H9 (cell line): ENCODE results near the gene TAF1C. TPM values are rescaled to one million over a fixed set of nuclear protein-coding genes. Genes with fewer than 3 reads are reported as not detected.

ENCODE experiments used
- DNase-seq: peaks from one replicate; pipeline ENCODE4 v3.0.0-alpha.2; 2017
- H2AFZ ChIP-seq: one replicate; pipeline ENCODE4 v1.6.1; 2013; ENCODE audit warnings: mild to moderate bottlenecking, low read length, control low read depth, moderate library complexity
- H2AK5ac ChIP-seq: 2 replicates; pipeline ENCODE4 v1.6.1; 2013; ENCODE audit warnings: low read length, control low read depth, mixed read lengths; ENCODE audit not compliant: insufficient read length
- H2BK120ac ChIP-seq: one replicate; pipeline ENCODE4 v1.6.1; 2013; ENCODE audit warnings: low read depth, mild to moderate bottlenecking, low read length, control low read depth, inconsistent platforms; ENCODE audit not compliant: poor library complexity, severe bottlenecking
- H2BK12ac ChIP-seq: 2 replicates; pipeline ENCODE4 v1.6.1; 2013; ENCODE audit warnings: low read length, control low read depth, mixed read lengths, low read depth; ENCODE audit not compliant: insufficient read length
- H2BK15ac ChIP-seq: 2 replicates; pipeline ENCODE4 v1.6.1; 2013; ENCODE audit warnings: low read depth, low read length, control low read depth
- H2BK20ac ChIP-seq: one replicate; pipeline ENCODE4 v1.6.1; 2013; ENCODE audit warnings: low read depth, mild to moderate bottlenecking, low read length, control low read depth, inconsistent platforms; ENCODE audit not compliant: poor library complexity, severe bottlenecking
- H2BK5ac ChIP-seq: 2 replicates; pipeline ENCODE4 v1.6.1; 2013; ENCODE audit warnings: low read length, control low read depth, mixed read lengths; ENCODE audit not compliant: insufficient read length
- H3K14ac ChIP-seq: 2 replicates; pipeline ENCODE4 v1.6.1; 2013; ENCODE audit warnings: low read length, control low read depth; ENCODE audit not compliant: insufficient read depth
- H3K18ac ChIP-seq: 2 replicates; pipeline ENCODE4 v1.6.1; 2013; ENCODE audit warnings: low read depth, mild to moderate bottlenecking, mixed read lengths, low read length, control low read depth; ENCODE audit not compliant: insufficient read length
- H3K23ac ChIP-seq: 2 replicates; pipeline ENCODE4 v1.6.1; 2013; ENCODE audit warnings: low read length, control low read depth, mixed read lengths, low read depth; ENCODE audit not compliant: insufficient read length
- H3K23me2 ChIP-seq: 2 replicates; pipeline ENCODE4 v1.6.1; 2013; ENCODE audit warnings: low read depth, mild to moderate bottlenecking, mixed read lengths, low read length, control low read depth; ENCODE audit not compliant: insufficient read length, poor library complexity, severe bottlenecking
- H3K27ac ChIP-seq: 2 replicates; pipeline ENCODE4 v1.5.1; 2013; ENCODE audit warnings: low read length, control low read depth, mixed read lengths, low read depth; ENCODE audit not compliant: insufficient read length
- H3K27me3 ChIP-seq: 2 replicates; pipeline ENCODE4 v1.6.1; 2013; ENCODE audit warnings: low read length, control low read depth, inconsistent platforms; ENCODE audit not compliant: insufficient read depth
- H3K4ac ChIP-seq: 2 replicates; pipeline ENCODE4 v1.6.1; 2013; ENCODE audit warnings: low read depth, mild to moderate bottlenecking, control low read depth, inconsistent platforms, low read length, moderate library complexity
- H3K4me1 ChIP-seq: 2 replicates; pipeline ENCODE4 v1.6.1; 2013; ENCODE audit warnings: low read length, control low read depth, inconsistent platforms; ENCODE audit not compliant: insufficient read depth
- H3K4me2 ChIP-seq: 2 replicates; pipeline ENCODE4 v1.6.1; 2013; ENCODE audit warnings: low read length, control low read depth, mixed read lengths; ENCODE audit not compliant: insufficient read length, insufficient read depth
- H3K56ac ChIP-seq: 2 replicates; pipeline ENCODE4 v1.6.1; 2013; ENCODE audit warnings: low read depth, mild to moderate bottlenecking, mixed read lengths, low read length, control low read depth; ENCODE audit not compliant: insufficient read length
- H3K79me1 ChIP-seq: 2 replicates; pipeline ENCODE4 v1.6.1; 2013; ENCODE audit warnings: low read depth, mild to moderate bottlenecking, moderate library complexity, low read length, control low read depth, inconsistent platforms; ENCODE audit not compliant: insufficient read depth, poor library complexity, severe bottlenecking
- H3K79me2 ChIP-seq: 2 replicates; pipeline ENCODE4 v1.6.1; 2013; ENCODE audit warnings: low read length, control low read depth, inconsistent platforms; ENCODE audit not compliant: insufficient read depth
- H3K9ac ChIP-seq: 2 replicates; pipeline ENCODE4 v1.6.1; 2013; ENCODE audit warnings: low read length, control low read depth, mixed read lengths; ENCODE audit not compliant: insufficient read length; ENCODE audit errors: extremely low read depth
- H3K9me3 ChIP-seq: one replicate; pipeline ENCODE4 v1.6.1; 2013; ENCODE audit warnings: low read depth, low read length, inconsistent platforms; ENCODE audit not compliant: control insufficient read depth
- H3T11ph ChIP-seq: one replicate; pipeline ENCODE4 v1.6.1; 2013; ENCODE audit warnings: mild to moderate bottlenecking, low read length, control low read depth, inconsistent platforms
- H4K20me1 ChIP-seq: one replicate; pipeline ENCODE4 v1.6.1; 2013; ENCODE audit not compliant: control insufficient read depth, insufficient read length, insufficient read depth
- H4K5ac ChIP-seq: 2 replicates; pipeline ENCODE4 v1.6.1; 2013; ENCODE audit warnings: low read depth, mild to moderate bottlenecking, mixed read lengths, low read length, control low read depth; ENCODE audit not compliant: insufficient read length
- H4K8ac ChIP-seq: replicated peaks from 2 replicates; pipeline ENCODE4 v1.6.1; 2013; ENCODE audit warnings: low read length, control low read depth, mixed read lengths, low read depth; ENCODE audit not compliant: insufficient read length
- H4K91ac ChIP-seq: 2 replicates; pipeline ENCODE4 v1.6.1; 2013; ENCODE audit warnings: low read depth, mild to moderate bottlenecking, moderate library complexity, mixed read lengths, low read length, control low read depth; ENCODE audit not compliant: insufficient read length
- H3K27ac Mint-ChIP-seq, 3 experiments: 2 replicates in 2 of 3; 3 replicates in 1 of 3; pipeline ENCODE4 v1.8.0; 2020 to 2021; ENCODE audit warnings: mixed read lengths in 3 of 3, mild to moderate bottlenecking in 1 of 3, moderate library complexity in 1 of 3
- H3K27me3 Mint-ChIP-seq: 2 replicates; pipeline ENCODE4 v1.8.0; 2021; ENCODE audit warnings: low read depth, mild to moderate bottlenecking, moderate library complexity, mixed read lengths
- H3K36me3 Mint-ChIP-seq, 3 experiments: 2 replicates in 2 of 3; 3 replicates in 1 of 3; pipeline ENCODE4 v1.8.0; 2020 to 2021; ENCODE audit warnings: low read depth in 3 of 3, mixed read lengths in 3 of 3; ENCODE audit not compliant: insufficient read depth in 1 of 3
- H3K4me1 Mint-ChIP-seq, 2 experiments: 2 replicates each; pipeline ENCODE4 v1.8.0; 2020; ENCODE audit warnings: mixed read lengths in 2 of 2
- H3K4me3 Mint-ChIP-seq, 2 experiments: 2 replicates in 1 of 2; 3 replicates in 1 of 2; pipeline ENCODE4 v1.8.0; 2020 to 2021; ENCODE audit warnings: mild to moderate bottlenecking in 2 of 2, mixed read lengths in 2 of 2, moderate library complexity in 1 of 2
- H3K9me3 Mint-ChIP-seq, 2 experiments: 2 replicates in 1 of 2; 3 replicates in 1 of 2; pipeline ENCODE4 v1.8.0; 2020; ENCODE audit warnings: mild to moderate bottlenecking in 2 of 2, mixed read lengths in 2 of 2, moderate library complexity in 1 of 2
- CTCF ChIP-seq: fragments of 200-600 bp; sonication (generic); conservative IDR thresholded peaks from 3 replicates; pipeline ENCODE4 v1.8.0; 2021; ENCODE audit warnings: antibody characterized with exemption, mild to moderate bottlenecking
- WGBS: extraction: QIAGEN DNeasy Blood & Tissue Kit; methylation state at CpG from one replicate; pipeline ENCODE4 v1.1.7; 2013; ENCODE audit warnings: missing lambda C conversion rate, low lambda C conversion rate, mixed read lengths; ENCODE audit not compliant: insufficient read length; ENCODE audit errors: extremely low coverage; 5-methylcytosine and 5-hydroxymethylcytosine counted together
- total RNA-seq: library from RNA; stranded (reverse); gene quantifications from 2 replicates; pipeline ENCODE4 v1.2.1, GENCODE V29; 2021

The TAF1C gene
- total RNA-seq, 1 experiment from 2014 or later, result 78.6 TPM

DNA sequence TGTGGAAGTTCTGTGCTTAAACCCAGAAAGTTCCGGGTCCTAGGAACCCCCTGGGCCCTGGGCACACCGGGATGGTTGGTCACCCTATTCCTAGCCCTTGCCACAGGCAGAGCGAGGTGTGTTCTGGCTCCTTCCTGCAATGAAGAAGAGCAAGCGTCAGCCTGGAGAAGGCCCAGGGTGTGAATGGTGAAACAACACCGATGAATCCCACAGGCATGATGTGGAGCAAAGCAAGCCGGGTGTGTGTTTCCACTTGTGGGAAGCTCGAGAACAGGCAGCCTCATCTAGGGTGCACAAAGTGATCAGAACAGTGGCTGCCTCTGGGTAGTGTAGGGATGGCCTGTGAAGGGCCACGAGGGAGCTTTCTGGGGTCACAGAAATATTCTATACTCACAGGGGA lies 39.2 kb upstream of the TAF1C start:
- Mint-ChIP-seq H3K27me3 (peaks cover 1% of the 10 kb centered on the region; the same call in 1 of the 2 replicates), H3K4me1 (peaks cover 12 to 21% of the 10 kb centered on the region in 2 experiments), H3K27ac (peak overlapping the region in 1 of 3 experiments; percentile 47; a peak in 1 of 7 replicates), H3K9me3 (no peaks in the 10 kb centered on the region), H3K36me3 (no peaks in the 10 kb centered on the region), H3K4me3 (no peak overlapping the region)
- Histone ChIP-seq H3K56ac (no peak overlapping the region), H3K4me2 (no peak overlapping the region), H2BK5ac (no peak overlapping the region), H3K14ac (no peak overlapping the region; the same call in 1 of the 2 replicates), H3K9ac (no peak overlapping the region), H2BK20ac (no peak overlapping the region), H3K23ac (no peak overlapping the region), H3K9me3 (no peaks in the 10 kb centered on the region), H3T11ph (no peak overlapping the region), H2AFZ (no peak overlapping the region), H3K4me1 (no peaks in the 10 kb centered on the region), H3K23me2 (no peaks in the 10 kb centered on the region), H4K5ac (no peak overlapping the region), H3K79me2 (no peaks in the 10 kb centered on the region), H3K27me3 (no peaks in the 10 kb centered on the region), H2BK12ac (no peak overlapping the region), H4K8ac (no peak overlapping the region), H3K79me1 (no peaks in the 10 kb centered on the region), H3K27ac (no peak overlapping the region), H3K4ac (no peak overlapping the region), H4K91ac (no peak overlapping the region), H2BK15ac (no peak overlapping the region), H2AK5ac (no peak overlapping the region), H4K20me1 (no peaks in the 10 kb centered on the region), H2BK120ac (no peak overlapping the region), H3K18ac (no peak overlapping the region)
- DNase-seq, result no peak
- WGBS, result no CpG with 5 or more reads among the region's 8 CpGs
- no peak for TF ChIP-seq CTCF
